ENCODE results near the gene CELA2A.
"Not testable (repeated sequence)": the region's sequence is repeated elsewhere in the genome, so short reads cannot be mapped to it uniquely, and the experiment has no call there.

Gene CELA2A

DNA sequence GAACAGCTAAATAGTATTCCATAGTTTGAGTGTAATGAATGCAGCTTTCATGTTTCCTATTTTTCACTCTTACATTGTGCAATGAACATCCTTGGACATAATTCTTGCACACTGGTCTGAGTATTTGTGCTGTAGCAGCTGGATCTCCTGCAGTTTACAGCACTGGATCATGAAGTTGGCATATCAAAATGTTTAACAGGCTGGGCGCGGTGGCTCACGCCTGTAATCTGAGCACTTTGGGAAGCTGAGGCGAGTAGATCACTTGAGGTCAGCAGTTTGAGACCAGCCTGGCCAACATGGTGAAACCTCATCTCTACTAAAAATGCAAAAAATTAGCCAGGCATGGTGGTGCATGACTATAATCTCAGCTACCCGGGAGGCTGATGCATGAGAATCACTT lies 14.5 kb downstream of the CELA2A start:
- DNase-seq: not testable (repeated sequence)

- DNase-seq: not testable (repeated sequence)
Measured at GRCh38 chr1:15471723-15472122, 15.2 kb downstream of the CELA2A start.

- DNase-seq: no peak
Measured at GRCh38 chr1:15472587-15472986, 16.1 kb downstream of the CELA2A start.

DNA sequence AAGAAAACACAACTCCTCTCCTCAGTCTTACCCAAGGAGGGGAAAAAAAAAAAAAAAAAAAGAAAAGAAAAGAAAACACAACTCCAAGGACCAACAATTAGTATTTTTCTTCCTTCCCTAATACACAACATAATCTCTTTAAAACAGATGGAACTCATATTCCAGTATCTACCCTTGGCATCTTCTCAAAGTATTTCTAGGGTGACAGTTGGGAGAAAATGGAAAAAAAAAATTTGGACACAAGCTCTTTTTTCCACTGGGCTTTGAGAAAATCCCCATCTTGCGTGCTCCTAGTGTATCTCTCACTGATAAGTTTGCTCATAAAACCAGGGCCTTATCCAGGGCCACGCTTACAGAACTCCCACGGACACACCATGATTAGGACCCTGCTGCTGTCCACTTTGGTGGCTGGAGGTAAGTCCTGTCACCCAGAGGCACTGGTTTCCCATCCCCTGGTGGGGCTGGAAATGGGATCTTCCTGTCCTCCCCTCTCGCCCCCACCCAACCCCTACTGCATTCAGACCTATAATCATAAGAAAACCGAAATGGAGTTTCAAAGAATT lies 19.3 kb downstream of the CELA2A start, which contains the start of gene CELA2B:
CELA2B (plus strand) TSS at position 353 of the 563 bp plus-strand sequence; CDS start at position 375, 22 bp downstream.
- DNase-seq: no peak

DNA sequence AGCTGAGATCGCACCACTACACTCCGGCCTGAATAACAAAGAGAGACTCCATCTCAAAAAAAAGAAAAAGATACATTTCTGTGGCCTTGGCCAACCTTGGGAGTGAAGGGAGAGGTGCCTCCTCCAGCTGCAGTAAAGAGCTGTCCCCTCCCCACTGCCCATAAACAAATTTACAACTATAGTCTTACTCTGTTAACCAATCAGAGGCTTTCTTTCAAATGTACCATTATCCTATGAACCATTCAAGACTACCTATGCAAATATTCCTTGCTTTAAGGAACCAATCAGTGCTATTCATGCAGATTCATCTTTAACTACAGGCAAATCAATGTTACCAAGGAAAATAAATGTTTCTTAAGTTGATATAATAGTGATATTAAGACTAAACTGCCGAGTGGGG lies 20.4 kb downstream of the CELA2A start:
- DNase-seq: no peak

DNA sequence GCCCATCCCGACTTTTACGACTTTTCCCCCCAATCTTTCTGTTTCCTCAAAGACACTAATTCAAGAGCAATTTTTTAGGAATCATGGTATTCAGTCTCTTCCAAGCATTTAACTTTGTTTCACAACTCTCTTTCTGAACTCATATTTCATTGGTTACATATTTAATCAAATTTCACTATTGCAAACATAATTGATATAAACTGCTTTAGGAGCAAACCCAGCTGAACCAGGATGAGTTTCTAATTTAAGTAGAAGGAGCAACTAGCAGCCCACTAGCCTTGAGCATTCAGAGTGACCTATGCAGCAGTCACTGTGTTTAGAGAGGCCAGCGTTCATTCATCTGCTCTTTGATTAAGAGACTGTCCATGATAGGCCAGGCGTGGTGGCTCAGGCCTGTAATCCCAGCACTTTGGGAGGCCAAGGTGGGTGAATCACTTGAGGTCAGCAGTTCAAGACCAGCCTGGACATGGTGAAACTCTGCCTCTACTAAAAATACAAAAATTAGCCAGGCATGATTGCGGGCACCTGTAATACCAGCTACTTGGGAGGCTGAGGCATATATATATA lies 21.2 kb downstream of the CELA2A start:
- no peak for DNase-seq

GRCh38 chr1:15479654-15480347 lies 23.3 kb downstream of the CELA2A start:
- DNase-seq: no peak

DNA sequence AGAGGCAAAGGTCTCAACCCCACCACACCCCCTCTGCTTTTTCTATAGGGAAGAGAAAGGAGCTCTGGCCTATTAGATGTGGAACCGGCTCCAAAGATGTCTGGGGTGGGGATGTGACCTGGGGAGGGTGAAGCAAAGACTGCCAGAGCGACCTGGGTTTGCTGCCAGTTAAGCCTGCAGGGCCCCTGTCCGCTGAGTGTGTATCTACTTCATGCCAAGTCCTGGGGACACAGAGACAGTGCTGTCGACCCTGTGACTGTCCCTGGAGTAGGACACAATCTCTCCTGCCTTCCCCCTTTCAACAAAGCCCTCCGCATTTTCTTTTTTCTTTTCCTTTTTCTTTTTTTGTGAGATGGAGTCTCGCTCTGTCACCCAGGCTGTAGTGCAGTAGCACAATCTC lies 25.9 kb downstream of the CELA2A start:
- DNase-seq: not testable (repeated sequence)

DNA sequence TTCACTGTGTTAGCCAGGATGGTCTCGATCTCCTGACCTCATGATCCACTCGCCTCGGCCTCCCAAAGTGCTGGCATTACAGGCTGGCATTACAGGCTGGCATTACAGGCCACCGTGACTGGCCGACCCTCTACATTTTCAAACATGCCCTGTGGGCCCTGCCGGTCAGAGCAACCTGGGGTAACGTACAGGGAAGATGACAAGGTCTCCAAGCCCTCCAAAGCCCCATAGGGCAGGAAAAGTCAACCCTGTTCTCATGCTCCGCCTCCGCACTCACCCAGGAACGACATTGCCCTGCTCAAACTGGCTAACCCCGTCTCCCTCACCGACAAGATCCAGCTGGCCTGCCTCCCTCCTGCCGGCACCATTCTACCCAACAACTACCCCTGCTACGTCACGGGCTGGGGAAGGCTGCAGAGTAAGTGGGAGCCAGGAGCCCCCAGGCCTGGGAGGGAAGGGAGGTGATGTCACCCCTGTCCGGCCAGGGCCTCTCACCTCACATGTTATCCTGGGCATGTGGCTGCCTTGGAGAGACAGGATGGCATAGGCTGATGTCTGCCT lies 26.5 kb downstream of the CELA2A start:
- not testable (repeated sequence) for DNase-seq

DNA sequence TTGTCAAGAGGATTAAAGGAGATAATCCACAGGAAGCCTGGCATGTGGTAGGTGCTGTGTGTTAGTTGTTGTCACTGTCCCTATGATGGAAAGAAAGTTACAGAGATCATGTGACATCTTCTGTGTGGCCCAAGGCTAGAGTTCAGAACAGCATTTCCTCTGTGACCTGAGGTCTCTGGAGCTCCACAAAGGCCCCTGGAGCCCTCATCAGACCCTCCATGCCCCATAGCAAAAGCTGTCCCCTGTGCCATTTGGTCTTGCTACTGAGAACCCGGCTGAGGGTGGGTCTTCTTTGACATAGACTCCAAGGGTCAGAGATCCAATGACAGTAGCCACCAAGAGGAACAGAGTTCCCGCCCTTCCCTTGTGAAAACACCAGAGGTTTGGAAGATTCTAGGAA lies 27.4 kb downstream of the CELA2A start:
- DNase-seq: peak; percentile 89

- not testable (repeated sequence) for DNase-seq
Measured at GRCh38 chr1:15484443-15484842, 27.9 kb downstream of the CELA2A start.

DNA sequence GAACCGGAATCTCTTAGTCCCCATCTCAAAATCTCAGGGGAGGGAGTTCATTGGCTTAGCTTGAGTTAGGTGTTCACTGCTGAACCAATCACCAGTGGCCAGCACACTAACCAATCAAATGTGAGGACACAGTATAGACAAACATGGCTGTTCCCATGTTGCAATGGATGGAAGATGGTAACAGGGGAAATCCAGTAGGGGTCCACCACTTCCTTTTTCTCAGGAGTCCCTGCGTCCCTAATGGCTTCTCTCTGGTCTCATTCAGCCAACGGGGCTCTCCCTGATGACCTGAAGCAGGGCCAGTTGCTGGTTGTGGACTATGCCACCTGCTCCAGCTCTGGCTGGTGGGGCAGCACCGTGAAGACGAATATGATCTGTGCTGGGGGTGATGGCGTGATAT lies 29.1 kb downstream of the CELA2A start:
- no peak for DNase-seq

GRCh38 chr1:15486844-15487610 lies 30.5 kb downstream of the CELA2A start:
- DNase-seq: not testable (repeated sequence)

DNA sequence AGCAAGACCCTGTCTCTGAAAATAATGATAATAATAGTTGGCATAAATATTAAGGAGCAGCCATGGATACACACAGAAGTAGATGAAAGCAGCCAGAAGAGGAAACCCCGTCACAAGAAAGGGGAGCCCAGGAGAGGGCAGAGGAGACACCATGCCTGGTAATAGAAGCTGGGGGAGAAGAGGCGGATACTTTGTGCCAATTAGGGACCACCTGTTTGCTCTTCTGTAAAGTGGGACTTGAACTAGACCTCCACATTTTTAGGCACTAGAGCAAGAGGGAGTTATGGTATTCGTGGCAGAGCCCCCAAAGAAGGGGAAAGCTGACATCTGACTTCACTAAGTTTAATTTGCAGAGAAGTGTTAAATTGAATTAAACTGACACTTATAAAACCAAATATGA lies 31.8 kb downstream of the CELA2A start:
- DNase-seq: no peak

DNA sequence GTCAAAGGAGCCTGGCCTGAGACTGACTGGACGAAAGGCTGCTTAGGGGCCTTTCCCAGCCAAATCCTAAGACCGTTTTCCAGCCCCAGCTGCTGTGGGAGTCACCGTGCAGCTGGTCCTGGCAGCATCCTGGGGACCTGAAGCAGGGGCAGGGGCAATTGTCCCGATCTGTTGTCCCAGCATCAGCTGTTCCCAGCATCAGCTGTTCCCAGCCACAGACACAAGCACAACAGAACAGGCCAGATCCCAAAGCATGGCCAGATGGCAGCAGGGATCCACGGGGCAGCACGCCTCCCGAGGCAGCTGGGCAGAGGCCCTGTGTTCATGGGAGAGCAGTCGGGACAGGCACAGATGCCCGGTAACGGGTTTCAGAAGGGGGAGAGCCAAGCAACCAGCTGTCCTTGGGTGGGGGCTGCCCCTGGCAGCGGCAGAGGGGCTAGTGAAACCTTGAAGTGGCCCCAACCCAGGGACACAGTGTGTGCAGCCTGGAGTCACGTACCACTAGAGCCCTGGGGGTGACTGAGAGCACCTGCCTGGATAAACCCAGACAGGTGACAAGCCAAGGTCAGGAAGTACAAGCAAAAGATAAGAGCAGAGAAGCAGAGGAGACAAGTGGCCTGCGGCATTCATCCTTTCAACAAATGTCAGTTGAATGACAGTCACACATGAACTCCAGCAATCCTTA lies 32.7 kb downstream of the CELA2A start:
- peak; percentile 84 for DNase-seq

DNA sequence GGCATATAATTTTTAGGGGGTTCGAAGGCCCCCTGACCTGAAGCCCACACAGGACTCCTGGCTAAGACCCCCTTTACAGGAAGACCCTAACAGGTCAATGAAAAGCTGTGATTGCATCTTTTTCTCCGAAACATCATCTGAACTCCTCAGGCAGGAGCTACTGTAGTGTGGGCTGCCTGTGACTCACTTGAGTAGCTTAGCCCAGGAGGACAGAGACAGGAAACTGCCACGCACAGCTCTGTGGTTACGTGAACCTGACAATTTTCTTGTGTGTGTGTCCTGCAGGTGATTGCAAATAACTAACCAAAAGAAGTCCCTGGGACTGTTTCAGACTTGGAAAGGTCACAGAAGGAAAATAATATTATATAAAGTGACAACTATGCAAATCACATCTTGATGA lies 34.5 kb downstream of the CELA2A start:
- not testable (repeated sequence) for DNase-seq

DNA sequence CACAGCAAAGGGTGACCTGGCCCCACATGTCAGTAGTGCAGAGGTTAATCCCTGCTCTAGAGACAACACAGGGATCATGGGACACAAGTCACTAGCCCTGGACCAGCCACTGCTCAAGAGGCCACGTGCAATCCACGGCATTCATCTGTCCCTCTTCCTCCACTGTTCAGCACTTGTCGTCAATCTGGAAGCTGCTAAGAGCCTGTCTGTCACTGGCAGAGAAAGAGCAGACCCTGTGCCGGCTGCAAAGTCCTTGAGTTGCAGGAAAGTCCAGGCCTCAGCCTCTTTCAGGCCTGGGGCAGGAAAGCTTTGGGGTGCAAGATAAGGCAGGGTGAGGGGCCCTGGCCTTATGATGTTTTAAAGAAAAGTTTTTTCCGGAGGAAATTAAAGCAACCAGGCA lies 36.1 kb downstream of the CELA2A start:
- DNase-seq: no peak

DNA sequence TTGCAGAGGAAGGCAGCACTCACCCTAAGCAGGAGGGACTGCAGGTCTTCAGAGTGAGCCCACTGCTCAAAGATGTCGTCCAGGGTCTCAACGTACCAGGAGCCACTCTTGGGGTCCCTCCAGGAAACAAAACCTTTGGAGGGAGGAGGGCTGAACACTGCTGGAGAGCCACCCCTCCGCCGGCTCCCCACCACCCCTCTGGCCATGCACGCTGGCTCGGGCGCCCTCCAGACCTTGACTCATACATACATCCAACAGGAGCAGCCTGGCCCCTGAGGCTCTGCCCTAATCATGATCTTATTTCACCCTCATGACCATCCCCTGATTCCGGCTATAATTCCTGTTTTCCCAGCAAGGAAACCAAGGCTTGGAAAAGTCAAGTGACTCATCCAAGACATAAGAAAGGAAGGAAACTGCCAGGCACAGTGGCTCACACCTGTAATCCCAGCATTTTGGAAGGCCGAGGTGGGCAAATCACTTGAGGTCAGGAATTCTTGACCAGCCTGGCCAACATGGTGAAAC lies 37.4 kb downstream of the CELA2A start:
- no peak for DNase-seq

DNA sequence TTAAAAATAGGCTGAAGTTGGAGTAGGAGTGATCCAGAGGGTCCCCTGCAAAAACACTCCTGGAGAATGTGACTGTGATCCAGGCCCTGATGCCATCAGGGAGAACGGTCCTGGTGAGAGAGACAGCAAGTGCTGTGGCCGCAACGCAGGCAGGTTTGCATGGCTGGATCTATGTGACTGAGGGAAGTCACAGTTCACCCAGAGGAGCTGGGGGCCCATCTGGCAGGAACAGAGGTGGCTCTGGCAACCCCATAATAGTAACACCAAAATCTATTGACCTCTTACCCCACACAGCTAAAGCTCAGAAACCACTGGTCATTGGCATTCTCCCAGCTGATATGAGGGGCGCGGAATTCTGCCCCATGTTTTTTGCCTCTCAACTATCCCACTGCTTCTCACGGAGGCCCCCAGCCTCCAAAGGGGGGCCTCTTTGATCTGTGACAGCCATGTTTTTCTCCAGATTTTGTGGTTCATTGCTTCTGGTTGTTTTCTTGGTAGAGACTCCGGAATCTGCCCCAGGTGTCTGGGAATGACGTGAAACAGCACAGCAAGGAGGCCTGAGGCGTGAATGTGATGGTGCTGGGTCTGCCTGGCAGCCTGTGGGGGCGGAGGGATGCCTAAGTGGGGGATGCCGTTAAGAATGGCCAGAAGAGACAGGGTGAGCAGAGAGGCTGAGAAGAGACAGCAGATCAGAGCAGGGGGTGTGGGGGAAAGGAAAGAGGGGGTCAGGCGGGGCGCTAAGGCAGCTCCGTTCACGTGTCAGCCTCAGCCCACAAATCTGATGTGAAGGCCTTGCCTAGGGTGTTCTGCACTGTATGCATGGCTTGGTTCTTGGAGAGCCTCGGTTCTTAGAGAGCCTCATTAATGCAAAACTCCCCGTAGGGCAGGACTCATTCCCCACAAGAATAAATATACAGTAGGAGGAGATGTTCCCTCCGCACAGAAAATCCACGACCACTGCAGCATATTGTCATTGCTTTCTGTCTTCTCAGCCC lies 43.9 kb downstream of the CELA2A start:
- no peak for DNase-seq

DNA sequence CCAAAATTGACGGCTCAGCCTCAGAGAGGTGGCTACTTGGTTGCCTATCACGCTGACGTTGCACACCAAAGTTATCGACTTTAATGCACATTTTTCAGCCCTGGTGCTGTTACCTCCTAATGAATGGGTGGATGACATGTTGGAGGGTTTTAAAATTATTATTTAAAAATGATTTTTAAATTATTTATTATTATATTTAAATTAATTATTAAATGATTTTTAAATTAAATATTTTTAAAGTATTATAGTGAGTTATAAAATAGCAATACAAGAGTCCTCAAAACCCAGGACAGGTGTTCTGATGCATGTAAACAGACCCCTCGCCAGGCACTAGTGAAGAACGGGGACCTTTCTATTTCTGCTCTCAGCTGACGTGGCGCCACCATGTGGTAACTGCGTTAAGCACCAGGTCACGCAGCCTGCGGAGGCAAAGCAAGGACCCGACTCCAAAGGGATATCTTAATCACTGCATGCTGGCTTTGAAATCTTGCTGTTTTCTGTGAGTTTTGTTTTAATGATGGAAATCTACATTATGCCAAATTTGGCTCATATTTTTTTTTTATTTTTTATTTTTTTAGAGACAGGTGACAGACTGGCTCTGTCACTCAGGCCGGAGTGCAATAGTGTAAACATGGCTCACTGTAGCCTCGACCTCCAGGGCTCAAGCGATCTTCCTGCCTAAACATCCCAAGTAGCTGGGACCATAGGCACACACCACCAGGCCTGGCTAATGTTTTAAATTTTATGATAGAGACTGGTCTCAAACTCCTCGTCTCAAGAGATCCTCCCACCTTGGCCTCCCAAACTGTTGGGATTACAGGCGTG lies 44.9 kb downstream of the CELA2A start:
- DNase-seq: peak; percentile 88

Measured in NCI-H82 (cell line).